ENCODE data around the gene CENPC. TPM values are rescaled to one million over a fixed set of nuclear protein-coding genes. Genes with fewer than 3 reads are reported as not detected.
"Not testable (repeated sequence)": the region's sequence is repeated elsewhere in the genome, so short reads cannot be mapped to it uniquely, and the experiment has no call there.

CENPC gene
- total RNA-seq, 1 donor from 2014 or later, result 24.3 TPM

- H3K27ac Mint-ChIP-seq, result no peak overlapping the region
- H3K4me3 Mint-ChIP-seq, result no peak overlapping the region
- H3K9me3 Mint-ChIP-seq, result peaks cover 4% of the 10 kb centered on the region
- TF ChIP-seq CTCF (conservative IDR thresholded peaks at IDR 0.05), result no peak
- H3K36me3 Mint-ChIP-seq, result peaks cover 12% of the 10 kb centered on the region
- no peaks in the 10 kb centered on the region for H3K4me1 Mint-ChIP-seq (ENCODE audit: unreplicated experiment)
- DNase-seq (ENCODE audit: extremely low spot score, unreplicated experiment), result no peak
- no peaks in the 10 kb centered on the region for H3K27me3 Mint-ChIP-seq
Measured at GRCh38 chr4:67447873-67448272, 97.4 kb downstream of the CENPC start.

DNA sequence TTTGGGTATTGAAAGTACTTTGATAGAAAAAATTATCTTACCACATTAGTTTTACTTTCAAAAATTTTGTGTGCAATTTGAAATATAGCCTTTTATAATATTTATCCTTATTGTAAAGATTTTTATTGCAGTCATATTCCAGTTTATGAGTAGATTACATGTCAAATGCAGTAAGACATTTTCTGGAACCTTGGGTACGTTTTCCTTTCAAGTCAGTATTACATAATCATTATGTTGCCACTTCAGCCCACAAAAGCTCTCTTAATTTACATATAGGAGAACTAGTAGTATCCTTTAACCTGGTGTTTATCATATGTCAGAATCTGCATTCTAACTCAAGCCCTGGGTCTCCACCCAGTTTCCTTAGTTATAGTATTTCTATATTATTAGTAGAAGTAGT is 98.5 kb downstream of the CENPC start:
- no peaks in the 10 kb centered on the region for H3K27me3 Mint-ChIP-seq
- peaks cover 4% of the 10 kb centered on the region for H3K9me3 Mint-ChIP-seq
- TF ChIP-seq CTCF (conservative IDR thresholded peaks at IDR 0.05), result no peak
- no peak for DNase-seq (ENCODE audit: extremely low spot score, unreplicated experiment)
- no peaks in the 10 kb centered on the region for H3K4me1 Mint-ChIP-seq (ENCODE audit: unreplicated experiment)
- H3K27ac Mint-ChIP-seq, result no peak overlapping the region
- H3K36me3 Mint-ChIP-seq, result peaks cover 17% of the 10 kb centered on the region
- H3K4me3 Mint-ChIP-seq, result no peak overlapping the region

GRCh38 chr4:67445881-67446280 is 99.4 kb downstream of the CENPC start:
- not testable (repeated sequence) for DNase-seq (ENCODE audit: extremely low spot score, unreplicated experiment); H3K9me3 Mint-ChIP-seq; H3K4me3 Mint-ChIP-seq; H3K27me3 Mint-ChIP-seq; H3K27ac Mint-ChIP-seq; H3K4me1 Mint-ChIP-seq (ENCODE audit: unreplicated experiment)
- H3K36me3 Mint-ChIP-seq, result peaks cover 22% of the 10 kb centered on the region

GRCh38 chr4:67438975-67439374 is 106.3 kb downstream of the CENPC start:
- Mint-ChIP-seq H3K4me3 (no peak overlapping the region), H3K27ac (no peak overlapping the region), H3K36me3 (peaks cover 14% of the 10 kb centered on the region), H3K27me3 (no peaks in the 10 kb centered on the region), H3K4me1 (ENCODE audit: unreplicated experiment) (no peaks in the 10 kb centered on the region), H3K9me3 (no peaks in the 10 kb centered on the region)
- no peak for DNase-seq (ENCODE audit: extremely low spot score, unreplicated experiment)
- TF ChIP-seq CTCF (conservative IDR thresholded peaks at IDR 0.05), result no peak

- no peak for DNase-seq (ENCODE audit: extremely low spot score, unreplicated experiment)
- Mint-ChIP-seq H3K36me3 (peaks cover 14% of the 10 kb centered on the region), H3K9me3 (no peaks in the 10 kb centered on the region), H3K27ac (no peak overlapping the region), H3K27me3 (no peaks in the 10 kb centered on the region), H3K4me3 (no peak overlapping the region), H3K4me1 (ENCODE audit: unreplicated experiment) (no peaks in the 10 kb centered on the region)
- no peak for TF ChIP-seq CTCF (conservative IDR thresholded peaks at IDR 0.05)
Measured at GRCh38 chr4:67437974-67438713, 107.2 kb downstream of the CENPC start.

DNA sequence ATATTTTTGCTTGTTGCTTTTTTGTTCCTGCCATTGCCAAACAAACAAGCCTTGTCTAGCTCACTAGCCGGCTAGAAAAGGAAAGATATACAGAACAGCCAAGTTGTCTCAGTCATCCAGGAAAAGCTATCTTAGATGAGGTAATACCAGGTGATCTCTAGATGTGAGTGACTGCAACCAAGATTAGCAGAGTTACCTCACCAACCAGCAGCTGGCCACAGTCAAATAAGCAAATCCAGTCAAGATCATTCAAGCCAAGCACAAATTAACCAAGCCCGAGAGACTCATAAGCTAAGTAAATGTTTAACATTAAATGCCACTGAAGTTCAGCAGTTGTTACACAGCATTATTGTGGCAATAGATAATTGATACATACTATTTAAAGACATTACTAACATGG is 108.6 kb downstream of the CENPC start:
- DNase-seq (ENCODE audit: extremely low spot score, unreplicated experiment), result no peak
- Mint-ChIP-seq H3K4me1 (ENCODE audit: unreplicated experiment) (no peaks in the 10 kb centered on the region), H3K4me3 (no peak overlapping the region), H3K27ac (no peak overlapping the region), H3K36me3 (peaks cover 9% of the 10 kb centered on the region), H3K27me3 (no peaks in the 10 kb centered on the region), H3K9me3 (no peaks in the 10 kb centered on the region)
- no peak for TF ChIP-seq CTCF (conservative IDR thresholded peaks at IDR 0.05)
